ENCODE measurements around the gene NR6A1.

DNA sequence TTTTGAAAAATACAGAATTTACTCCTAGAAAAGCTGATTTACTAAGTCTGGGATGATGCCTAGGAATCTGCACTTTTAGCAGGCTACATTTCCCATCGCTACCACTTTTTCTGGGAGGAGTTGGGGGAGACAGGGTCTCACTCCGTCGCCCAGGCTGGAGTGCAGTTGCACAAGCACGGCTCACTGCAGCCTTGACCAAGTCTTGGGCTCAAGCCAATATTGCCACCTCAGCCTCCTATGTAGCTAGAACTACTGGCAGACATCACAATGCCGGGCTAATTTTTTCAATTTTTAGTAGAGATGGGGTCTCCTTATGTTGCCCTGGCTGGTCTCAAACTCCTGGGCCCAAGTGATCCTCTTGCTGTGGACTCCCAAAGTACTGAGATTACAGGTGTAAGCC is 85.9 kb downstream of the NR6A1 start:
- TF ChIP-seq POLR2A (IDR thresholded peaks at IDR 0.05; ENCODE audit: low read depth) (no peak), POLR2AphosphoS5 (IDR thresholded peaks at IDR 0.05) (no peak)
- TF ChIP-seq, protein P1, sequence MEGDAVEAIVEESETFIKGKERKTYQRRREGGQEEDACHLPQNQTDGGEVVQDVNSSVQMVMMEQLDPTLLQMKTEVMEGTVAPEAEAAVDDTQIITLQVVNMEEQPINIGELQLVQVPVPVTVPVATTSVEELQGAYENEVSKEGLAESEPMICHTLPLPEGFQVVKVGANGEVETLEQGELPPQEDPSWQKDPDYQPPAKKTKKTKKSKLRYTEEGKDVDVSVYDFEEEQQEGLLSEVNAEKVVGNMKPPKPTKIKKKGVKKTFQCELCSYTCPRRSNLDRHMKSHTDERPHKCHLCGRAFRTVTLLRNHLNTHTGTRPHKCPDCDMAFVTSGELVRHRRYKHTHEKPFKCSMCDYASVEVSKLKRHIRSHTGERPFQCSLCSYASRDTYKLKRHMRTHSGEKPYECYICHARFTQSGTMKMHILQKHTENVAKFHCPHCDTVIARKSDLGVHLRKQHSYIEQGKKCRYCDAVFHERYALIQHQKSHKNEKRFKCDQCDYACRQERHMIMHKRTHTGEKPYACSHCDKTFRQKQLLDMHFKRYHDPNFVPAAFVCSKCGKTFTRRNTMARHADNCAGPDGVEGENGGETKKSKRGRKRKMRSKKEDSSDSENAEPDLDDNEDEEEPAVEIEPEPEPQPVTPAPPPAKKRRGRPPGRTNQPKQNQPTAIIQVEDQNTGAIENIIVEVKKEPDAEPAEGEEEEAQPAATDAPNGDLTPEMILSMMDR (IDR thresholded peaks at IDR 0.05) = no peak

All from esophagus muscularis mucosa (tissue), 3 donors.